ENCODE results near the gene YAE1.

DNA sequence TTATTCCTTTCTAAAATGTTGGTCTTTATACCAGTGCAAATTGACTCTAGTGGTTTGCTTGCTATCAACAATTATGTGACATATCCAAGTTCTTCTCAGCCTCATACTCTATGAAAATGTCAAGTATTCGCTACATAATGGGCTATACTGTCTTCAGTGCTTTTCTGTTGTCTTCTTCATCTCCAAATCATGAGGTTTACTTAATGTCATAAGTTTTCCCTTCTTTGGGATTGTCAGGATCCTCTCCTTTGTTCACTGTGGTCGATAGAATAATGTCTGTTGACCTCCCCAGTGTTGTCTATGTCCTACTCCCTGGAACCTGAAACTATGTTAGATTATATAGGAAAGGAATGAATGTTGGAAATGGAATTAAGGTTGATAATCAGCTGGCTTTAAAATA, 40.7 kb downstream of the YAE1 start:
- TF ChIP-seq, protein P1, sequence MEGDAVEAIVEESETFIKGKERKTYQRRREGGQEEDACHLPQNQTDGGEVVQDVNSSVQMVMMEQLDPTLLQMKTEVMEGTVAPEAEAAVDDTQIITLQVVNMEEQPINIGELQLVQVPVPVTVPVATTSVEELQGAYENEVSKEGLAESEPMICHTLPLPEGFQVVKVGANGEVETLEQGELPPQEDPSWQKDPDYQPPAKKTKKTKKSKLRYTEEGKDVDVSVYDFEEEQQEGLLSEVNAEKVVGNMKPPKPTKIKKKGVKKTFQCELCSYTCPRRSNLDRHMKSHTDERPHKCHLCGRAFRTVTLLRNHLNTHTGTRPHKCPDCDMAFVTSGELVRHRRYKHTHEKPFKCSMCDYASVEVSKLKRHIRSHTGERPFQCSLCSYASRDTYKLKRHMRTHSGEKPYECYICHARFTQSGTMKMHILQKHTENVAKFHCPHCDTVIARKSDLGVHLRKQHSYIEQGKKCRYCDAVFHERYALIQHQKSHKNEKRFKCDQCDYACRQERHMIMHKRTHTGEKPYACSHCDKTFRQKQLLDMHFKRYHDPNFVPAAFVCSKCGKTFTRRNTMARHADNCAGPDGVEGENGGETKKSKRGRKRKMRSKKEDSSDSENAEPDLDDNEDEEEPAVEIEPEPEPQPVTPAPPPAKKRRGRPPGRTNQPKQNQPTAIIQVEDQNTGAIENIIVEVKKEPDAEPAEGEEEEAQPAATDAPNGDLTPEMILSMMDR (IDR thresholded peaks at IDR 0.05) = no peak
- TF ChIP-seq EZH2phosphoT487 (IDR thresholded peaks at IDR 0.05) = no peak
